Fibroblast of lung (primary cell): ENCODE data around the gene HSPA5. TPM values are rescaled to one million over a fixed set of nuclear protein-coding genes. Genes with fewer than 3 reads are reported as not detected.
A peak's percentile ranks its signal among the peaks of the same experiment; 100 is the strongest.
"Not testable (repeated sequence)": the region's sequence is repeated elsewhere in the genome, so short reads cannot be mapped to it uniquely, and the experiment has no call there.

Experiments
- DNase-seq, 2 donors: peaks; one replicate each; pipeline versions ENCODE4 v3.0.0 to v3.0.0-alpha.2; 2010; ENCODE audit warnings: low read depth in 2 of 2
- H2AFZ ChIP-seq: 2 replicates; pipeline ENCODE4 v1.5.1; 2012; ENCODE audit warnings: low read length, control low read depth, inconsistent platforms
- H3K27ac ChIP-seq: 2 replicates; pipeline ENCODE4 v1.5.1; 2011; ENCODE audit warnings: low read length, control low read depth; ENCODE audit not compliant: insufficient read depth
- H3K27me3 ChIP-seq: 2 replicates; pipeline ENCODE4 v1.5.1; 2011; ENCODE audit warnings: mild to moderate bottlenecking, low read length; ENCODE audit not compliant: control insufficient read depth, insufficient read depth
- H3K36me3 ChIP-seq: 2 replicates; pipeline ENCODE4 v1.5.1; 2011; ENCODE audit warnings: low read length; ENCODE audit not compliant: control insufficient read depth, insufficient read depth
- H3K4me1 ChIP-seq: 2 replicates; pipeline ENCODE4 v1.5.1; 2011; ENCODE audit warnings: low read length; ENCODE audit not compliant: control insufficient read depth, insufficient read depth; ENCODE audit errors: extremely low read depth
- H3K4me2 ChIP-seq: 2 replicates; pipeline ENCODE4 v1.5.1; 2011; ENCODE audit warnings: low read length, control low read depth; ENCODE audit not compliant: insufficient read depth; ENCODE audit errors: extremely low read depth
- H3K4me3 ChIP-seq, 4 experiments: fragments of 200-600 bp in 1 of 4; sonication (generic) in 1 of 4; replicated peaks in 1 of 4; 2 replicates each; pipeline ENCODE4 v1.5.1; 2011 to 2016; ENCODE audit warnings: low read length in 4 of 4, low read depth in 3 of 4, mild to moderate bottlenecking in 3 of 4, control low read depth in 2 of 4, inconsistent platforms in 1 of 4, mixed read lengths in 1 of 4; ENCODE audit not compliant: insufficient read depth in 1 of 4; ENCODE audit errors: control extremely low read depth in 1 of 4
- H3K79me2 ChIP-seq: 2 replicates; pipeline ENCODE4 v1.5.1; 2012; ENCODE audit warnings: mild to moderate bottlenecking, low read length, inconsistent platforms; ENCODE audit not compliant: control insufficient read depth, insufficient read depth
- H3K9ac ChIP-seq: 2 replicates; pipeline ENCODE4 v1.5.1; 2011; ENCODE audit warnings: mild to moderate bottlenecking, low read length, control low read depth; ENCODE audit not compliant: insufficient read depth
- H3K9me3 ChIP-seq: 2 replicates; pipeline ENCODE4 v1.5.1; 2012; ENCODE audit warnings: low read depth, low read length; ENCODE audit not compliant: control insufficient read depth, insufficient read depth
- H4K20me1 ChIP-seq: 2 replicates; pipeline ENCODE4 v1.5.1; 2011; ENCODE audit warnings: low read length; ENCODE audit not compliant: control insufficient read depth, insufficient read depth; ENCODE audit errors: extremely low read depth
- EZH2 ChIP-seq: IDR thresholded peaks from 2 replicates; pipeline ENCODE4 v1.5.1; 2012; ENCODE audit warnings: low read length, control low read depth, mild to moderate bottlenecking; ENCODE audit errors: missing control alignments
- polyA plus RNA-seq, 2 donors: library from polyadenylated mRNA; depleted of rRNA in 1 of 2; stranded (reverse) in 1 of 2; unstranded in 1 of 2; fragments of >200 nt; gene quantifications; 2 replicates each; pipeline ENCODE4 v1.2.1, GENCODE V29; 2011 to 2012; ENCODE audit warnings: missing spikeins in 1 of 2
- total RNA-seq: library from RNA; depleted of rRNA; stranded (reverse); fragments of >200 nt; gene quantifications from 2 replicates; pipeline ENCODE4 v1.2.1, GENCODE V29; 2014
- TF ChIP-seq, protein P1 (sequence below), 2 donors: IDR thresholded peaks in 1 of 2; conservative IDR thresholded peaks in 1 of 2; 1 replicate in 1 of 2; 2 replicates in 1 of 2; pipeline ENCODE4 v1.5.1; 2011 to 2012; ENCODE audit warnings: low read length in 2 of 2, control low read depth in 1 of 2, inconsistent platforms in 1 of 2, low read depth in 1 of 2, mild to moderate bottlenecking in 1 of 2

HSPA5 gene
- total and polyA plus RNA-seq, 2 donors (not counting 1 experiment from before 2014, with no cell fraction given): 339 to 482 TPM

DNA sequence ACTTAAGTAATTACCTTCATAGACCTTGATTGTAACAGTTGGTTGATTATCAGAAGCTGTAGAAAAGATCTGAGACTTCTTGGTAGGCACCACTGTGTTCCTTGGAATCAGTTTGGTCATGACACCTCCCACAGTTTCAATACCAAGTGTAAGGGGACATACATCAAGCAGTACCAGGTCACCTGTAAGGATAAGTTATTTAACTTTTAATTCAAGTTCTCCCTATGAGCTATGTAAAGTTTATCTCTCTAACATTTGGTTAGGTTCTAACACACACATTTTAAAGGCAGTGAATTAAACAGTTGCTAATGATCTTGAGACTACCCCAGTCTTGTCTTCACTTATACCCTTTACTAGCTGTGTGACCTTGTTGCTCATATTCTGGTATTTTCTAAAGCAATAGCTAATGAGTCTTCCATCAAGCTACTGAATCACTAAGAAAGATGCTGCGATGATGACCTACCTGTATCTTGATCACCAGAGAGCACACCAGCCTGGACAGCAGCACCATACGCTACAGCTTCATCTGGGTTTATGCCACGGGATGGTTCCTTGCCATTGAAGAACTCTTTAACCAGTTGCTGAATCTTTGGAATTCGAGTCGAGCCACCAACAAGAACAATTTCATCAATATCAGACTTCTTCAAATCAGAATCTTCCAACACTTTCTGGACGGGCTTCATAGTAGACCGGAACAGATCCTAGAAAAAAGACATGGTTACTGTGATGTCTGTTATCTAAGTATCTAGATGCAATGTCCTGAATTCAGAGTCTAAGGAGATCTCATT is 2.8 kb downstream of the HSPA5 start:
- Histone ChIP-seq H3K27me3 (no peaks in the 10 kb centered on the region), H2AFZ (no peak overlapping the region), H3K4me2 (peak overlapping the region; percentile 96), H3K36me3 (peaks cover 26% of the 10 kb centered on the region), H3K4me3 (peak overlapping the region; percentile 95 to 99 (median 98)), H3K79me2 (peaks cover 63% of the 10 kb centered on the region), H3K4me1 (peaks cover 17% of the 10 kb centered on the region), H3K9me3 (no peaks in the 10 kb centered on the region), H3K27ac (no peak overlapping the region), H4K20me1 (peaks cover 16% of the 10 kb centered on the region), H3K9ac (no peak overlapping the region)
- TF ChIP-seq, protein P1, sequence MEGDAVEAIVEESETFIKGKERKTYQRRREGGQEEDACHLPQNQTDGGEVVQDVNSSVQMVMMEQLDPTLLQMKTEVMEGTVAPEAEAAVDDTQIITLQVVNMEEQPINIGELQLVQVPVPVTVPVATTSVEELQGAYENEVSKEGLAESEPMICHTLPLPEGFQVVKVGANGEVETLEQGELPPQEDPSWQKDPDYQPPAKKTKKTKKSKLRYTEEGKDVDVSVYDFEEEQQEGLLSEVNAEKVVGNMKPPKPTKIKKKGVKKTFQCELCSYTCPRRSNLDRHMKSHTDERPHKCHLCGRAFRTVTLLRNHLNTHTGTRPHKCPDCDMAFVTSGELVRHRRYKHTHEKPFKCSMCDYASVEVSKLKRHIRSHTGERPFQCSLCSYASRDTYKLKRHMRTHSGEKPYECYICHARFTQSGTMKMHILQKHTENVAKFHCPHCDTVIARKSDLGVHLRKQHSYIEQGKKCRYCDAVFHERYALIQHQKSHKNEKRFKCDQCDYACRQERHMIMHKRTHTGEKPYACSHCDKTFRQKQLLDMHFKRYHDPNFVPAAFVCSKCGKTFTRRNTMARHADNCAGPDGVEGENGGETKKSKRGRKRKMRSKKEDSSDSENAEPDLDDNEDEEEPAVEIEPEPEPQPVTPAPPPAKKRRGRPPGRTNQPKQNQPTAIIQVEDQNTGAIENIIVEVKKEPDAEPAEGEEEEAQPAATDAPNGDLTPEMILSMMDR (conservative IDR thresholded peaks at IDR 0.05 in 1 of 2, IDR thresholded peaks at IDR 0.05 in 1 of 2; ENCODE audit: low read depth in 1 of 2, low read length in 2 of 2): no peak
- TF ChIP-seq EZH2: no peak
- DNase-seq: no peak

DNA sequence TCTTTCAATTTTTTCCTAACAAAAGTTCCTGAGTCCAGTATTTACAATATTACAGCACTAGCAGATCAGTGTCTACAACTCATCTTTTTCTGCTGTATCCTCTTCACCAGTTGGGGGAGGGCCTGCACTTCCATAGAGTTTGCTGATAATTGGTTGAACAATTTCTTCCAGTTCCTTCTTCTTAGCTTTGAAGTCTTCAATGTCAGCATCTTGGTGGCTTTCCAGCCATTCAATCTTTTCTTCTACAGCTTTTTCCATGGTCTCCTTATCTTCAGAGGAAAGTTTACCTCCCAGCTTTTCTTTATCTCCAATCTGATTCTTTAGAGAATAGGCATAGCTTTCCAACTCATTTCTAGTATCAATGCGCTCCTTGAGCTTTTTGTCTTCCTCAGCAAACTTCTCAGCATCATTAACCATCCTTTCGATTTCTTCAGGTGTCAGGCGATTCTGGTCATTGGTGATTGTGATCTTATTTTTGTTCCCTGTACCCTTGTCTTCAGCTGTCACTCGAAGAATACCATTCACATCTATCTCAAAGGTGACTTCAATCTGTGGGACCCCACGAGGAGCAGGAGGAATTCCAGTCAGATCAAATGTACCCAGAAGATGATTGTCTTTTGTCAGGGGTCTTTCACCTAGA is 4.5 kb downstream of the HSPA5 start:
- not testable (repeated sequence) for H3K9me3 ChIP-seq, H3K9ac ChIP-seq, H3K27ac ChIP-seq, DNase-seq, H3K27me3 ChIP-seq, H2AFZ ChIP-seq
- Histone ChIP-seq H3K4me2 (peak overlapping the region; percentile 18), H4K20me1 (peaks cover 16% of the 10 kb centered on the region), H3K4me3 (peak overlapping the region; percentile 16 to 99 (median 64)), H3K36me3 (peaks cover 26% of the 10 kb centered on the region), H3K4me1 (peaks cover 15% of the 10 kb centered on the region), H3K79me2 (peaks cover 63% of the 10 kb centered on the region)

DNA sequence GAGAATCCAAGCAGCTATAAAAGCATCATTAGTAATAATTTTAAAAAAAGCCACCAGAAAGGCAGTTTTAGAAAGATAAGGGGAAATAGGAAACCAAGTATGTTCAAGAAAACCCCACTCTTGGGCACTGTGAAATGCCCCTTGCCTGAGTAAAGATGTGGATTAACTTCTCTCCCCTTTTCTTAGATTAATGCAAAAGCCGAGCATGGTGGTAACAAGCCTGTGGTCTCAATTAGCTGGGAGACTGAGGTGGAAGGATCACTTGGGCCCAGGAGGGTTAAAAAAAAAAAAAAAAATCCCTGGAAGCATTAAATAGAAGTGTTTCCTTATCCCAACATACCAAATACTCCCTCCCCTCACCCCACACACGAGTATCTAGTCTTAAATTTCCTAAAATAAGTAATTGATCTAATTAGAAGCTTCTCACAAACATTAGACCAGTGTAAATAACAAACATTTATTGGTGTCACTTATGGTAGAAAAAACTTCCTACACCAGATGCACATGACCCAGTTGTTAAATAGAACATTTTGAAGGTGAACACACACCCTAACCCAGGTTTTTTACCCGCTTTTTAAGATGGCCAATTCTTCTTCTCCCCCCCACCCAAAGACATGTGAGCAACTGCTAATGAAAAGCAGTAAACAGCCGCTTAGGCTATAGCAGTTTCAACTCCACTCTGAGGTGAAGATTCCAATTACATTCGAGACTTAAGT is 5.2 kb downstream of the HSPA5 start:
- Histone ChIP-seq H3K4me2 (peak overlapping the region; percentile 18), H3K79me2 (peaks cover 61% of the 10 kb centered on the region), H3K4me3 (peak overlapping the region; percentile 16 to 99 (median 64)), H3K36me3 (peaks cover 26% of the 10 kb centered on the region), H3K27ac (peak overlapping the region; percentile 44), H3K9me3 (no peaks in the 10 kb centered on the region), H3K9ac (no peak overlapping the region), H4K20me1 (peaks cover 16% of the 10 kb centered on the region), H3K4me1 (peaks cover 15% of the 10 kb centered on the region), H2AFZ (no peak overlapping the region), H3K27me3 (no peaks in the 10 kb centered on the region)
- DNase-seq: no peak
- TF ChIP-seq EZH2: no peak
- TF ChIP-seq, protein P1 (conservative IDR thresholded peaks at IDR 0.05 in 1 of 2, IDR thresholded peaks at IDR 0.05 in 1 of 2; ENCODE audit: low read depth in 1 of 2, low read length in 2 of 2): no peak

DNA sequence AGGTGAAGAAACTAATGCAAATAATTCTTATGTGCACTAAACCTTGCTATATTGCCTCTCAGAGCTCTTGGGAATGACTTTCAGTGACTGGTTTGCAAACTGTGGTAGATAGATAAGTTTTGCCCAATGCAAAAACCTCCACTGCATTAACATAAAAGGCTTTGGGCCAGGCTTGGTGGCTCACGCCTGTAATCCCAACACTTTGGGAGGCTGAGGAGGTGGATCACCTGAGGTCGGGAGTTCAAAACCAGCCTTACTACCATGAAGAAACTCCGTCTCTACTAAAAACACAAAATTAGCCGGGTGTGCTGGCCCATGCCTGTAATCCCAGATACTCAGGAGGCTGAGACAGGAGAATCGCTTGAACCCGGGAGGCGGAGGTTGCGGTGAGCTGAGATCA is 7.0 kb downstream of the HSPA5 start:
- H4K20me1 ChIP-seq, H3K4me2 ChIP-seq, H3K27me3 ChIP-seq, H3K9me3 ChIP-seq, H3K9ac ChIP-seq, DNase-seq, H3K4me3 ChIP-seq, H2AFZ ChIP-seq: not testable (repeated sequence)
- H3K4me1 ChIP-seq: peaks cover 13% of the 10 kb centered on the region
- peaks cover 18% of the 10 kb centered on the region for H3K36me3 ChIP-seq
- peak overlapping the region; percentile 53 for H3K27ac ChIP-seq
- peaks cover 42% of the 10 kb centered on the region for H3K79me2 ChIP-seq
